ENCODE measurements around the gene TBATA.

The TBATA gene

DNA sequence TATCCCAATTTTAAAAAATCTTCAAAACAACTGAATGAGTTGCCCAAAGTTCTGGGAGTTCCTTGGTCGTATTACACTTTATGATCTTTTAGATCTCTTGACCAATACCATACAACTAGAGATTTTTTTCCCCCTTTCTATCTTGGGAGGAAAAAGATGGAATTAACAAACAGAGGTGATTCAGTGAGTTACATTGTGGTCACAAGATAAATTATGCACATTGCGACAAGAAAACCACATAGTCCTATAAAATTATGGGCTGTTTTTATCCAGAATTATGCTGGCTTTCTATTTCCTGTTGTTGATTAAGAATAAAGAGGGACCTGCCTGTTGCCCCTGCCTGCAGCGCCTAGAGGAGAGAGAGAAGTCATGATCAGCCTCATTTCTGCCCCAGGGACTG, 22.4 kb upstream of the TBATA start:
- TF ChIP-seq, protein P1, sequence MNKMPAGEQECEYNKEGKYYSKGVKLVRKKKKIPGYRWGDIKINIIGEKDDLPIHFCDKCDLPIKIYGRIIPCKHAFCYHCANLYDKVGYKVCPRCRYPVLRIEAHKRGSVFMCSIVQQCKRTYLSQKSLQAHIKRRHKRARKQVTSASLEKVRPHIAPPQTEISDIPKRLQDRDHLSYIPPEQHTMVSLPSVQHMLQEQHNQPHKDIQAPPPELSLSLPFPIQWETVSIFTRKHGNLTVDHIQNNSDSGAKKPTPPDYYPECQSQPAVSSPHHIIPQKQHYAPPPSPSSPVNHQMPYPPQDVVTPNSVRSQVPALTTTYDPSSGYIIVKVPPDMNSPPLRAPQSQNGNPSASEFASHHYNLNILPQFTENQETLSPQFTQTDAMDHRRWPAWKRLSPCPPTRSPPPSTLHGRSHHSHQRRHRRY (tag by site-specific recombination; IDR thresholded peaks at IDR 0.05): no peak
- TF ChIP-seq, protein P2, sequence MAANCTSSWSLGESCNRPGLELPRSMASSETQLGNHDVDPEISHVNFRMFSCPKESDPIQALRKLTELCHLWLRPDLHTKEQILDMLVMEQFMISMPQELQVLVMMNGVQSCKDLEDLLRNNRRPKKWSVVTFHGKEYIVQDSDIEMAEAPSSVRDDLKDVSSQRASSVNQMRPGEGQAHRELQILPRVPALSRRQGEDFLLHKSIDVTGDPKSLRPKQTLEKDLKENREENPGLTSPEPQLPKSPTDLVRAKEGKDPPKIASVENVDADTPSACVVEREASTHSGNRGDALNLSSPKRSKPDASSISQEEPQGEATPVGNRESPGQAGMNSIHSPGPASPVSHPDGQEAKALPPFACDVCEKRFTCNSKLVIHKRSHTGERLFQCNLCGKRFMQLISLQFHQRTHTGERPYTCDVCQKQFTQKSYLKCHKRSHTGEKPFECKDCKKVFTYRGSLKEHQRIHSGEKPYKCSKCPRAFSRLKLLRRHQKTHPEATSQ (tag by site-specific recombination; IDR thresholded peaks at IDR 0.05): no peak
- ChIA-PET CTCF (interaction anchor here (0.6 kb wide), 1 partner anchor 319 kb away, joined by 3 read pairs; no protein-coding TSS in a partner anchor), POLR2A (no interaction called here)
- Histone ChIP-seq H3K36me3 (ENCODE audit: control insufficient read depth in 2 of 2, insufficient read depth in 1 of 2, low read length in 2 of 2) (no peaks in the 10 kb centered on the region), H3K4me3 (ENCODE audit: low read depth, low read length) (no peak overlapping the region), H3K27ac (ENCODE audit: extremely low read depth, low read depth, low read length) (no peak overlapping the region), H3K4me1 (ENCODE audit: control insufficient read depth, insufficient read depth, low read length) (no peaks in the 10 kb centered on the region), H3K9me3 (ENCODE audit: control insufficient read depth, insufficient read depth, low read depth, low read length) (no peaks in the 10 kb centered on the region)

DNA sequence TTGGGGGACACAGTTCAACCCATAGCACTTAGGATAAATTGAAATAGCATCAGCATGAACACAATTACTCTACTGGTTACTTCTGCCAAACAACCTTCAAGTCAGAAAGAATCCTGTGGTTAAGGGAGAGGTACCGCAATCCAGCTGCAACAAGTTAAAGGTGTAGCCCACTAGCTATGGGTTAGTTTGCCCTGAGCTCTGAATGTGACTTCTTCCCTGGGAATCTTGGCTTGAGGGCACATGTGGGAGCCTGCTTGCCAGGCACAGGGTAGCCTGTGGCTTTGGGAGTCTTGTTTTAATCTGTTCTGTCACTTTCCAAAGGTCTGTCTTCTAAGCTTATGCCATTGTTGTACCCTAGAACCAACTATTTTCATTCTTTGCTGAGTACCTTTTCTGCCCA, 21.7 kb upstream of the TBATA start:
- no peak overlapping the region for H3K27ac ChIP-seq (ENCODE audit: extremely low read depth, low read depth, low read length)
- CTCF ChIA-PET: interaction anchor here (0.6 to 1.2 kb wide), 3 partner anchors 73 to 419 kb away, joined by 3 read pairs; no protein-coding TSS in a partner anchor

DNA sequence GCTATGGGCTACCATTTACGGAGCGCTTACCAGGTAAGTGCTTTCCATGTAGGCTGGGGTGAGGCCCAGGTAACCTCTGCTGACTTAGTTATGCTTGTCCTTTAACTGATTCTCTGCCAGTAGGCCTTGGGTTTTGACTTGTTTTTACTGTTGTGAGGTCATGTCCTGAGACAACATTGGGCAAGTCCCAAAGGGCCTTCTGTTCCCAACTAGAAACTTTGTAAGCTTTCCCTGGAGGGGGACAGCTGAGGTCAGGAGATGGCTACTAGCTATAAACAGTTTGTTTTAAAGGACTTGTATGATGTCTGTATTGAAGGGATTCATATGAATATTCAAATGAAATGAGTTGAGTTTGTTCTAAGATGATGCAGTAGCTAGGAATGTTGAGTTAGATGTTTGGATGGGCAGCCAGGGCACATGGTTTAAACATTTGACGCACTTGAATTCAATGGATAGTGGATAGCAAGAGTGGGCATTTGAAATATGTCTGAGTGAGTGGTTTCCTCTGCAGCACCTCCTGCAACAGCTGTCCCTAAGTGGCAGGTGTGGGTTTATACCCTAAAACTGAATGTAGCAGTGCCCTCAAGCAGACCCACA, 20.5 kb upstream of the TBATA start:
- no peaks in the 10 kb centered on the region for H3K9me3 ChIP-seq (ENCODE audit: control insufficient read depth, insufficient read depth, low read depth, low read length)
- no peaks in the 10 kb centered on the region for H3K36me3 ChIP-seq (ENCODE audit: control insufficient read depth in 2 of 2, insufficient read depth in 1 of 2, low read length in 2 of 2)
- H3K4me3 ChIP-seq (ENCODE audit: low read depth, low read length): no peak overlapping the region
- ChIA-PET POLR2A (no interaction called here), CTCF (interaction anchor here (1.4 kb wide), 1 partner anchor 9 kb away, joined by 5 read pairs; no protein-coding TSS in a partner anchor)
- H3K4me1 ChIP-seq (ENCODE audit: control insufficient read depth, insufficient read depth, low read length): no peaks in the 10 kb centered on the region
- TF ChIP-seq GLIS1 (tag by site-specific recombination; IDR thresholded peaks at IDR 0.05) (no peak), ZBTB48 (tag by site-specific recombination; IDR thresholded peaks at IDR 0.05) (no peak), YY2 (tag by site-specific recombination; IDR thresholded peaks at IDR 0.05) (no peak), SP7 (tag by site-specific recombination; IDR thresholded peaks at IDR 0.05) (no peak), ZNF785 (tag by site-specific recombination; IDR thresholded peaks at IDR 0.05) (no peak), ZNF19 (tag by site-specific recombination; IDR thresholded peaks at IDR 0.05; ENCODE audit: low read depth) (no peak), ZNF132 (tag by site-specific recombination; IDR thresholded peaks at IDR 0.05; ENCODE audit: borderline replicate concordance) (no peak), ZNF747 (tag by site-specific recombination; IDR thresholded peaks at IDR 0.05) (no peak), ZNF791 (tag by site-specific recombination; IDR thresholded peaks at IDR 0.05) (no peak), MZF1 (tag by site-specific recombination; IDR thresholded peaks at IDR 0.05; ENCODE audit: borderline replicate concordance) (no peak)
- no peak overlapping the region for H3K27ac ChIP-seq (ENCODE audit: extremely low read depth, low read depth, low read length)

More for the DNA sequence above, 21.7 kb upstream of the TBATA start:
- POLR2A ChIA-PET: no interaction called here
- TF ChIP-seq, protein P3, sequence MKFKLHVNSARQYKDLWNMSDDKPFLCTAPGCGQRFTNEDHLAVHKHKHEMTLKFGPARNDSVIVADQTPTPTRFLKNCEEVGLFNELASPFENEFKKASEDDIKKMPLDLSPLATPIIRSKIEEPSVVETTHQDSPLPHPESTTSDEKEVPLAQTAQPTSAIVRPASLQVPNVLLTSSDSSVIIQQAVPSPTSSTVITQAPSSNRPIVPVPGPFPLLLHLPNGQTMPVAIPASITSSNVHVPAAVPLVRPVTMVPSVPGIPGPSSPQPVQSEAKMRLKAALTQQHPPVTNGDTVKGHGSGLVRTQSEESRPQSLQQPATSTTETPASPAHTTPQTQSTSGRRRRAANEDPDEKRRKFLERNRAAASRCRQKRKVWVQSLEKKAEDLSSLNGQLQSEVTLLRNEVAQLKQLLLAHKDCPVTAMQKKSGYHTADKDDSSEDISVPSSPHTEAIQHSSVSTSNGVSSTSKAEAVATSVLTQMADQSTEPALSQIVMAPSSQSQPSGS (tag by site-specific recombination; IDR thresholded peaks at IDR 0.05; ENCODE audit: low read depth): no peak
- TF ChIP-seq GLIS1 (tag by site-specific recombination; IDR thresholded peaks at IDR 0.05) (no peak), ZNF221 (tag by site-specific recombination; IDR thresholded peaks at IDR 0.05; ENCODE audit: borderline replicate concordance) (no peak)
- TF ChIP-seq, protein P4, sequence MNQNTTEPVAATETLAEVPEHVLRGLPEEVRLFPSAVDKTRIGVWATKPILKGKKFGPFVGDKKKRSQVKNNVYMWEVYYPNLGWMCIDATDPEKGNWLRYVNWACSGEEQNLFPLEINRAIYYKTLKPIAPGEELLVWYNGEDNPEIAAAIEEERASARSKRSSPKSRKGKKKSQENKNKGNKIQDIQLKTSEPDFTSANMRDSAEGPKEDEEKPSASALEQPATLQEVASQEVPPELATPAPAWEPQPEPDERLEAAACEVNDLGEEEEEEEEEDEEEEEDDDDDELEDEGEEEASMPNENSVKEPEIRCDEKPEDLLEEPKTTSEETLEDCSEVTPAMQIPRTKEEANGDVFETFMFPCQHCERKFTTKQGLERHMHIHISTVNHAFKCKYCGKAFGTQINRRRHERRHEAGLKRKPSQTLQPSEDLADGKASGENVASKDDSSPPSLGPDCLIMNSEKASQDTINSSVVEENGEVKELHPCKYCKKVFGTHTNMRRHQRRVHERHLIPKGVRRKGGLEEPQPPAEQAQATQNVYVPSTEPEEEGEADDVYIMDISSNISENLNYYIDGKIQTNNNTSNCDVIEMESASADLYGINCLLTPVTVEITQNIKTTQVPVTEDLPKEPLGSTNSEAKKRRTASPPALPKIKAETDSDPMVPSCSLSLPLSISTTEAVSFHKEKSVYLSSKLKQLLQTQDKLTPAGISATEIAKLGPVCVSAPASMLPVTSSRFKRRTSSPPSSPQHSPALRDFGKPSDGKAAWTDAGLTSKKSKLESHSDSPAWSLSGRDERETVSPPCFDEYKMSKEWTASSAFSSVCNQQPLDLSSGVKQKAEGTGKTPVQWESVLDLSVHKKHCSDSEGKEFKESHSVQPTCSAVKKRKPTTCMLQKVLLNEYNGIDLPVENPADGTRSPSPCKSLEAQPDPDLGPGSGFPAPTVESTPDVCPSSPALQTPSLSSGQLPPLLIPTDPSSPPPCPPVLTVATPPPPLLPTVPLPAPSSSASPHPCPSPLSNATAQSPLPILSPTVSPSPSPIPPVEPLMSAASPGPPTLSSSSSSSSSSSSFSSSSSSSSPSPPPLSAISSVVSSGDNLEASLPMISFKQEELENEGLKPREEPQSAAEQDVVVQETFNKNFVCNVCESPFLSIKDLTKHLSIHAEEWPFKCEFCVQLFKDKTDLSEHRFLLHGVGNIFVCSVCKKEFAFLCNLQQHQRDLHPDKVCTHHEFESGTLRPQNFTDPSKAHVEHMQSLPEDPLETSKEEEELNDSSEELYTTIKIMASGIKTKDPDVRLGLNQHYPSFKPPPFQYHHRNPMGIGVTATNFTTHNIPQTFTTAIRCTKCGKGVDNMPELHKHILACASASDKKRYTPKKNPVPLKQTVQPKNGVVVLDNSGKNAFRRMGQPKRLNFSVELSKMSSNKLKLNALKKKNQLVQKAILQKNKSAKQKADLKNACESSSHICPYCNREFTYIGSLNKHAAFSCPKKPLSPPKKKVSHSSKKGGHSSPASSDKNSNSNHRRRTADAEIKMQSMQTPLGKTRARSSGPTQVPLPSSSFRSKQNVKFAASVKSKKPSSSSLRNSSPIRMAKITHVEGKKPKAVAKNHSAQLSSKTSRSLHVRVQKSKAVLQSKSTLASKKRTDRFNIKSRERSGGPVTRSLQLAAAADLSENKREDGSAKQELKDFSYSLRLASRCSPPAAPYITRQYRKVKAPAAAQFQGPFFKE (tag by site-specific recombination; IDR thresholded peaks at IDR 0.05; ENCODE audit: borderline replicate concordance): no peak
- Histone ChIP-seq H3K36me3 (ENCODE audit: control insufficient read depth in 2 of 2, insufficient read depth in 1 of 2, low read length in 2 of 2) (no peaks in the 10 kb centered on the region), H3K9me3 (ENCODE audit: control insufficient read depth, insufficient read depth, low read depth, low read length) (no peaks in the 10 kb centered on the region), H3K4me1 (ENCODE audit: control insufficient read depth, insufficient read depth, low read length) (no peaks in the 10 kb centered on the region), H3K4me3 (ENCODE audit: low read depth, low read length) (no peak overlapping the region)
